ENCODE data around the gene PIGQ. TPM values are rescaled to one million over a fixed set of nuclear protein-coding genes. Genes with fewer than 3 reads are reported as not detected.

PIGQ gene
- polyA plus RNA-seq, 1 of the 3 experiments (the other 2 are of a cell fraction) = 38.7 TPM

GRCh38 chr16:625117-625976 lies 55.6 kb downstream of the PIGQ start:
- peaks cover 5% of the 10 kb centered on the region for H3F3A ChIP-seq (replicated peaks; ENCODE audit: insufficient read depth)
- no peaks in the 10 kb centered on the region for H3K27me3 ChIP-seq (ENCODE audit: insufficient read depth)
- no peak overlapping the region for H3K27ac ChIP-seq (ENCODE audit: low read depth in 2 of 2, low read length in 1 of 2)
- H4K20me1 ChIP-seq (ENCODE audit: insufficient read depth) = no peaks in the 10 kb centered on the region
- no peaks in the 10 kb centered on the region for H3K9me3 ChIP-seq
- no peak for DNase-seq
- peaks cover 10 to 29% of the 10 kb centered on the region in 2 experiments; a peak in 3 of 4 replicates for H3K4me1 ChIP-seq (ENCODE audit: control insufficient read depth in 1 of 2, insufficient read depth in 2 of 2, low read depth in 1 of 2, low read length in 1 of 2)
- CTCF ChIA-PET = interaction anchor here (0.6 to 2.6 kb wide), 10 partner anchors 11 to 234 kb away, joined by 3 to 12 read pairs (median 4); partner anchors contain the start of genes METTL26 and RAB40C
- no peak overlapping the region for H3K4me2 ChIP-seq
- peaks cover 0 to 3% of the 10 kb centered on the region in 2 experiments for H3K36me3 ChIP-seq (replicated peaks in 1 of 2; ENCODE audit: control insufficient read depth in 1 of 2, insufficient read depth in 2 of 2, low read length in 1 of 2)
- no peak overlapping the region for H2AFZ ChIP-seq (ENCODE audit: low read depth)
- no peak overlapping the region for H3K9ac ChIP-seq
- no peaks in the 10 kb centered on the region for H3K9me2 ChIP-seq
- no peak overlapping the region for H3K4me3 ChIP-seq (ENCODE audit: low read depth in 2 of 2, low read length in 1 of 2)
- WGBS (ENCODE audit: low lambda C conversion rate) = 97% methylated on average over 7 of the region's 37 CpGs
- TF ChIP-seq MAX (IDR thresholded peaks at IDR 0.05; ENCODE audit: low read depth) (no peak), IRF3 (IDR thresholded peaks at IDR 0.05; ENCODE audit: low read depth, low read length) (no peak), CHD2 (IDR thresholded peaks at IDR 0.05; ENCODE audit: low read length, partially characterized antibody) (no peak), USF2 (IDR thresholded peaks at IDR 0.05; ENCODE audit: borderline replicate concordance, low read depth, low read length) (no peak), ZBTB33 (IDR thresholded peaks at IDR 0.05; ENCODE audit: borderline replicate concordance, low read depth) (no peak), TAF1 (IDR thresholded peaks at IDR 0.05; ENCODE audit: borderline replicate concordance, low read depth, low read length) (no peak), MEF2A (IDR thresholded peaks at IDR 0.05; ENCODE audit: borderline replicate concordance, low read depth) (no peak), MXI1 (IDR thresholded peaks at IDR 0.05; ENCODE audit: low read depth, low read length) (no peak), POLR2AphosphoS5 (IDR thresholded peaks at IDR 0.05; ENCODE audit: low read depth, low read length) (no peak)
- peaks cover 5% of the 10 kb centered on the region; the same call in 1 of the 2 replicates for H3K79me2 ChIP-seq (ENCODE audit: insufficient read depth)
- POLR2A ChIA-PET = no interaction called here
